Activated CD4-positive, alpha-beta T cell treated with anti-CD3 and anti-CD28 coated beads, Interleukin-2, amount 10 ng/mL, durations not matched to agents 7 days and 5 days (primary cell): ENCODE results near the gene RUNX3. TPM values are rescaled to one million over a fixed set of nuclear protein-coding genes. Genes with fewer than 3 reads are reported as not detected.

Experiments
- CTCF ChIA-PET: fragments of 350-600 bp; sonication (Branson Sonifier 250); formaldehyde crosslinking; loops from one replicate; lab custom pipeline; 2021; ENCODE audit warnings: antibody characterized with exemption; lab: Charles Lee
- POLR2A ChIA-PET: fragments of 350-600 bp; sonication (Branson Sonifier 250); formaldehyde crosslinking; loops from one replicate; lab custom pipeline; 2021; ENCODE audit warnings: antibody characterized with exemption; lab: Charles Lee
- DNase-seq: peaks from one replicate; pipeline ENCODE4 v3.0.0-alpha.2; 2020
- H3K27ac Mint-ChIP-seq: one replicate; pipeline ENCODE4 v1.8.0; 2021; ENCODE audit warnings: mild to moderate bottlenecking, moderate library complexity, mixed read lengths
- H3K27me3 Mint-ChIP-seq: one replicate; pipeline ENCODE4 v1.8.0; 2021; ENCODE audit warnings: mixed read lengths
- H3K36me3 Mint-ChIP-seq: one replicate; pipeline ENCODE4 v1.8.0; 2021; ENCODE audit warnings: low read depth, mixed read lengths
- H3K4me1 Mint-ChIP-seq: one replicate; pipeline ENCODE4 v1.8.0; 2021; ENCODE audit warnings: mixed read lengths
- H3K4me3 Mint-ChIP-seq: one replicate; pipeline ENCODE4 v1.8.0; 2021; ENCODE audit warnings: mild to moderate bottlenecking, moderate library complexity, mixed read lengths
- H3K9me3 Mint-ChIP-seq: one replicate; pipeline ENCODE4 v1.8.0; 2021; ENCODE audit warnings: mixed read lengths
- total RNA-seq, 2 experiments: library from RNA; stranded (reverse); gene quantifications; one replicate each; pipeline ENCODE4 v1.2.3, GENCODE V29; 2021

Gene RUNX3
- total RNA-seq, 2 experiments from 2014 or later: 108 to 125 TPM

DNA sequence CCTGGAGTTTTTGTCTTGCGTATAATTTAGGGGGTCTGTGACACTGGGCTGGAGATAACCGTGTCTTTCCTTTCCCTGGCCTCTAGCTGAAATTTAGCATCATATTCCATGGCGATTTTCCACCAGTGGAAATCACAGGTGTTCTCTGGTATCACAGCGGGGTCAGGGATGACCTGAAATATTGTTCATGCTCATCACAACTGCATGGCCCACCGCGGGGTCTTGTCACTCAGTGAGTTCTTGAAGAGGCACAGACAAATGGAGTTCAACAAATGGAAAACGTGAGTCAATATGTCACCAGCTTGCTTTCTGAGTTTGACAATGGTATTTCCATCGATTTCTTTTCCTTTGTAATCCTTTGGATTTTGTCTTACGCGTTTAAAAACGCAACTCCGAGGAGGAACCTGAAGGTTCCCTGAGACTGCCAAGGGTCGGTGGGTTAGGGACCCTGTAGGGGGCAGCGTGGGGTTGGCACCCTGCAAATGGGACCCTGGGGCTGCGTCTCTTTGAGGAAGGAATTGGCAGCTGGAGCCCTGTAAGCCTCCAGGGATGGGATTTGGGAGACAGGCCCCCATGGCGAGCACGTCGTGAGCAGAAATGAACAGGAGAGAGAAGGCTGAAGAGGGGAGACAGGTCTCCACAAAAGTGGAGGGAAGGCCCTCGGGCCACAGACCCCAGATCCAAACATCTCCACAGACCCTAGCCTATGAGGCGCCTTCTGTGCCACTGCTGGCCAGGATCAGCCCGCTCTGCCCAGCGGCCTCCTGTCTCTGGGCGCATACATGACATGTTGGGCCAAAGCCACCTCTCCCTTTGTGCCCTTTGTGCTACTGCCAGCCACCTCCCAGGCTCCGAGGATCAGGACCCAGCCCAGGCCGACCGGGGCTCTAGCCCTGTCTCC lies 32.1 kb upstream of the RUNX3 start:
- H3K27ac Mint-ChIP-seq: peak overlapping the region; percentile 92
- H3K27me3 Mint-ChIP-seq: no peaks in the 10 kb centered on the region
- H3K9me3 Mint-ChIP-seq: no peaks in the 10 kb centered on the region
- ChIA-PET POLR2A (interaction anchor here (1.2 kb wide), 1 partner anchor 80 kb away, joined by 3 read pairs; no protein-coding TSS in a partner anchor), CTCF (interaction anchor here (0.8 to 3.6 kb wide), 5 partner anchors 13 to 75 kb away, joined by 3 to 27 read pairs (median 3); no protein-coding TSS in a partner anchor)
- H3K4me1 Mint-ChIP-seq: peaks cover 80% of the 10 kb centered on the region
- DNase-seq: peak; percentile 26
- peak overlapping the region; percentile 92 for H3K4me3 Mint-ChIP-seq
- peaks cover 50% of the 10 kb centered on the region for H3K36me3 Mint-ChIP-seq

DNA sequence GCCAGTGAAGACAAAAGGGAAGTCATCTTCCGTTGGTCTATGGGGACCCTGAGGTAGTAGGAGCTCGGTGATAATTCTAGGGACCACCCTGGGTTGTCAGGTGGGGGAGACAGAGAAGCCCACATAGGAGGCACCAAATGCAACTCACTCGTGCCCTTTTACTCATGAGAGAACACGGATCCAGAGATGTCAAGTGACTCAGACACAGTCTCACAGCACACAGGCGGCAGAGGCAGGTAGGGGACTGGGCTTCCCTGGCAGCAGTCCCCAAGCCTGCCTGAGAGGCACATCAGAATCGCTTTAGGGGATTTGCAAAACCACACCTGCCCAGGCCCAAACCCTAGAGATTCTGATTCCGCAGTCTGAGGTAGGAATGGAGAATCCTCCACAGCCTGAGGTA lies 31.3 kb upstream of the RUNX3 start:
- H3K4me3 Mint-ChIP-seq: peak overlapping the region; percentile 92

DNA sequence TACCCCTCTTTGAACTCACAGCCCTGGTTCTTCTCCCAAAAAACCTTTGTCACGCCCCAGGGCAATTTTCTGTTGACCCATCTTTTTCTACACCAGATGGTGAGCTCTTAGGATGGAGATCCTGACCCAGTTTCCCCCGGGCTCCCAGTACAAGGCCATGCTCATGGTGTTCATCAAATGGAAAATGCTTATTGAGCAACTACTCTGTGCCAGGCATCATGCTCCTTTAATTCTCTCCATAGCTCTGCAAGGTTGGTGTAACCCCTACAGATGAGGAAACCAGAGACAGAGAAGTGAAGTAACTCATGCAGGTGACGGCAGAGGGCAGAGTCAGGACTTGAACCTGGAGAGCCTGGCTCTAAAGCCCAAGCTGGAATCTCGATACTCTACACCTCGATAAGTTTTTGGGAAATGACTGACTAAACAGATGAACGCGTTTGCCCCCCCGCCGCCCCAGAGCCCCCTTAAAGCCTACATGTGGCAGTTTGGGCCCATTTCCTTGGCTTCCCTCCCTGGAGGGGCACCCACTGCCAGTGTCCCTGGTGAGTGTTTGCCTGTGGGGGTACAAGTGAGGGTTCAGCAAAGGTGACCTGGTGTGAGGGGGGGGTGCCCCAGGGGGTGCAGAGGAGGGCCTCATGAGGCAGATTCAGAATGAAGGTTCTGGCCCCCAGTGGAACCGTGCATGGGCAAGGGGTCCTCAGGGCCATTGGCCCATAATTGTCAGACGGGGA lies 30.2 kb upstream of the RUNX3 start:
- peaks cover 80% of the 10 kb centered on the region for H3K4me1 Mint-ChIP-seq

More for the DNA sequence above, 31.3 kb upstream of the RUNX3 start:
- Mint-ChIP-seq H3K27me3 (no peaks in the 10 kb centered on the region), H3K4me1 (peaks cover 80% of the 10 kb centered on the region), H3K9me3 (no peaks in the 10 kb centered on the region), H3K36me3 (peaks cover 55% of the 10 kb centered on the region), H3K27ac (peak overlapping the region; percentile 76)
- CTCF ChIA-PET: interaction anchor here (0.9 to 1.4 kb wide), 4 partner anchors 10 to 76 kb away, joined by 3 read pairs; no protein-coding TSS in a partner anchor
- POLR2A ChIA-PET: no interaction called here
- no peak for DNase-seq

DNA sequence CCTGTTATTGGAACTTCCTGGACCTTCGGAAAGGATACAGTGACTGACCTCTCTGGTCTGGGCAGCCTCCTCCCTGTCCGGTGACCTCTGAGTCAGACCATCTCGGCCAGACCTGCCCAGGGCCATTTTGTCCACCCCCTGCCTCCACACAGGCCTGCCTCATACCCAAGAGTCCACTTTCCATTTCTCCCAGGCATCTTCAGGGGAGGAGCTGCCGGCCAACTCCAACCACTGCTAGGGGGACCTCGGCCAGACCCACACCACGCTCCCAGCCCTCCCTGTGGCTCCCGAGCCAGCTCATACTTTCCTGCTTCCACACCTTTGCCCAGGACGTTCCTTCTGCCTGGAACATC lies 29.5 kb upstream of the RUNX3 start:
- Mint-ChIP-seq H3K4me3 (peak overlapping the region; percentile 42), H3K9me3 (no peaks in the 10 kb centered on the region), H3K4me1 (peaks cover 84% of the 10 kb centered on the region), H3K27ac (peak overlapping the region; percentile 77), H3K36me3 (peaks cover 67% of the 10 kb centered on the region), H3K27me3 (no peaks in the 10 kb centered on the region)
- ChIA-PET CTCF (interaction anchor here (0.9 to 1.2 kb wide), 3 partner anchors 12 to 78 kb away, joined by 3 read pairs; no protein-coding TSS in a partner anchor), POLR2A (interaction anchor here (0.5 kb wide), 1 partner anchor 37 kb away, joined by 3 read pairs; no protein-coding TSS in a partner anchor)
- DNase-seq: no peak

More for the DNA sequence above, 30.2 kb upstream of the RUNX3 start:
- H3K4me3 Mint-ChIP-seq: peak overlapping the region; percentile 42
- H3K36me3 Mint-ChIP-seq: peaks cover 61% of the 10 kb centered on the region
- POLR2A ChIA-PET: interaction anchor here (0.5 kb wide), 1 partner anchor 36 kb away, joined by 3 read pairs; no protein-coding TSS in a partner anchor
- H3K27me3 Mint-ChIP-seq: no peaks in the 10 kb centered on the region
- no peaks in the 10 kb centered on the region for H3K9me3 Mint-ChIP-seq
- CTCF ChIA-PET: interaction anchor here (0.6 to 1.2 kb wide), 3 partner anchors 11 to 459 kb away, joined by 3 read pairs; no protein-coding TSS in a partner anchor
- peak overlapping the region; percentile 77 for H3K27ac Mint-ChIP-seq
- DNase-seq: no peak

DNA sequence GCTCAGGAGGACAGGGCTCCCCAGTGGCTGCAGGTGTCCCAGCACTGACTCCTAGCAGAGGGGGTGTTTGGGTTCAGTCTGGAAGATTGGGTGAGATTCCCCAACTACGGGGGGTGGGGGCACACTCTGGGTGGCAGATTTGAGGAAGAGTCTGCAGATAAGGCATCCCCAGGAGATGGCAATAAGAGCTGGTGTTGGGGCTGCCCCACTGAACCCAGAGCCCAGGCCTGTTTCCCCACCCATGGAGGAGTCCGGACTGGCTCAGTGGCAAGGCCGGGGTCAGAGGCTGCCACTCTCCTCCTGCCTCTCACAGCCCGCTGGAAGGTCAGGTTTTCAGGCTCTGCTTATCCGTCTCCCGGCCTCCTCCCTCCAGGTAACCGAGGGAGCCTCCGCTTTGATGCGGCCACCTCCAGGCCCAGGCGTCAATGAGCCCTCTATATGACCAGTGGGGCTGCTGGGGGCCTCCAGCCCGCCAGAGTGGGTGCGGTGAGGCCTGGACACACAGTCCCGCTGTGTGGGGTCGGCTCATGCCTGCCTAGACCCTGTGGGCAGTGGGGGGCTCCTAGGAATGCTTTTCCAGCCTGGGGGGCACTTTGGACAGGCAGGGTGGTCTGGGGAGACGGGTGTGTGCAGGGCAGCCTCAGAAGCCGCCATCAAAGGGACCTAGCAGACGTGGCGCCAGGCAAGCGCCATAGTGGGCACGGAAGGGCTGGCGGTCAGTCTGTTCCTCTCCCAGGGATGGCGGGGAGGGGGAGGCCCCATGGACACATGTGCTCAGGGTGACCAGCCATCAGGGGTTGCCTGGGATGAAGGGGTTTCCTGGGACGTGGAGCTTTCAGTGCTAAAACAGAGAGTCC lies 28.9 kb upstream of the RUNX3 start:
- ChIA-PET CTCF (interaction anchor here (0.9 to 1.2 kb wide), 4 partner anchors 12 to 78 kb away, joined by 3 read pairs; no protein-coding TSS in a partner anchor), POLR2A (no interaction called here)
- DNase-seq: no peak
- H3K4me3 Mint-ChIP-seq: peak overlapping the region; percentile 48
- H3K27me3 Mint-ChIP-seq: no peaks in the 10 kb centered on the region
- H3K36me3 Mint-ChIP-seq: peaks cover 74% of the 10 kb centered on the region
- no peaks in the 10 kb centered on the region for H3K9me3 Mint-ChIP-seq
- H3K4me1 Mint-ChIP-seq: peaks cover 90% of the 10 kb centered on the region
- peak overlapping the region; percentile 68 for H3K27ac Mint-ChIP-seq

DNA sequence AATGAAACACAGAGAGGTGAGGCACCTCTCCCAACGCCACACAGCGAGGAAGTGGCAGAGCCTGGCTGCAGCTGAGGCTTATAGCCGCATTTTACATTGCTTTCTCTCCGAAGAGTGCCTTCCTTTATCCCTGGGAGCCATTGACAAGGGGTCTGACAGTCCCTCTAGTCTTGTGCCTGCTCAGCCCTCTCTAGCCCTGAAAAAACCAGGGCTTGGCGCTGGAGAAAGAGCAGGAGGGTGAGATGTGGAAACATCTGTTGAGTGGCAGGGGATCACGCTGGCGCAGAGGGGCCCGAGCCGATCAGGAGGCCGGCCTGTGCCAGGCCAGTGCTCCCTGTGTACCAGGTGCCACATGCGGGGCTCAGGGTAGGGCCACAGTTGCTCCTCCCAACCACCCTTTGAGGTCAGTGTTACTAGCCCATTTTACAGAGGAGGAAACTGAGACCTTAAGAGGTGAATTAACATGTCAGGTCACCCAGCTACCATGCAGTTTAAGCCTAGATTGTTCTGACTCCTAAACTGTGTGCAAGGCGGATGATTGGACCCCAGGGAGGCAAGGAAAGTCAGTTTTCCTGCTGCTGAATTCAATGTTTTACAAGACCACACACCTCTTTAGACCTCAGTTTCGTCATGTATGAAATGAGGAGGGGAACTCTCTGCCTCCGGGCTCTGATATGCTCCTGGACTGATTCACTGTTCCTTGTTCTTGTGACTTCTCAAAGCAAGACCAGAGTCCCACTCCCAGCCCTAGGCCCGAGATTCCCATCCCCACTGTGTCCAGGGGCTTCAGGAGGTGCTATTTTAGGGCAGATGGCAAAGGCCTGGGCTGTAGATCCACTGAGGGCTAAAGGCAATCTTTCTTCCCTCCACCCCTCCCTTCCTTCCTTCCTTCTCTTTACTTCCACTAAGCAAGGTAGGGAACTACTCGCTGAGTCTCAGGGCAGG lies 28.0 kb upstream of the RUNX3 start:
- Mint-ChIP-seq H3K4me1 (peaks cover 94% of the 10 kb centered on the region), H3K4me3 (peak overlapping the region; percentile 48)
- POLR2A ChIA-PET: no interaction called here

DNA sequence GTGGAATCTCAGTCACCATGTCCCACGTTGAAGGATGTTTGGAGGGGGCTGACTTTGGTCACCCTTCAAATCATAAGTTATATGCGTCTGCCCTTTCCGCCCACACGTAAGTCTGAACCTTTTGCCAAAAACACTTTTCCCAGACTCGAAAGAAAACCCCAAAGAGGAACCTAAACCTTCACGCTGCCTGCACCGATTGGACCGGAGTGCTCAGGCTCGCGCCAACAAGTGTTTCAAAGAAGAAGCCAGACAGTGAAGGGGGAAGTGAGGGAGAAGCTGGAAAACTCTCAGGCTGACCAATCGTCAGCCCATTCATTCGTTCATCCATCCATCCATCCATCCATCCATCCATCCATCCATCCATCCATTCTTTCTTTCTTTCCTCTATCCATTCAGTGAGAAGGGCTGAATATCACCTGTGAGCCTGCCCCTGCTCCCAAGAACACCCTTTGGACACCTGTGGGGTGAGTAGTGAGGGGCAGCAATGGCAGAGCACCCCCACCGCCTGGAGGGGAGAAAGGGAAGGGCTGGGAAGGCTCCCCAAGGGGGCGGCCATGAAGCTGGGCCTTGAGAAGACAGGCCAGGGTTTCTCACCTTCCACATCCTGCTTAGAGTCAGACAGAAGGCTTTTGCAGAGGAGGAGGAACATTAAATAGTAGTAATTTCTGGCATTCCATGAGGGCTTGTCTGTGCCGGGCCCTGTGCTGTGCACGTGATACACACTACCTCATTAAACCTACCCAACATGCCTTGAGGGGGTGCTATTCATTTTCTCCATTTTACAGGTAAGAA lies 27.1 kb upstream of the RUNX3 start:
- Mint-ChIP-seq H3K27me3 (no peaks in the 10 kb centered on the region), H3K4me3 (peak overlapping the region; percentile 48), H3K36me3 (peaks cover 64% of the 10 kb centered on the region), H3K27ac (peak overlapping the region; percentile 68), H3K4me1 (peaks cover 97% of the 10 kb centered on the region), H3K9me3 (no peaks in the 10 kb centered on the region)
- ChIA-PET POLR2A (no interaction called here), CTCF (interaction anchor here (1.1 to 4.8 kb wide), 3 partner anchors 7 to 80 kb away, joined by 3 to 20 read pairs (median 3); no protein-coding TSS in a partner anchor)
- no peak for DNase-seq

More for the DNA sequence above, 28.0 kb upstream of the RUNX3 start:
- H3K27me3 Mint-ChIP-seq: no peaks in the 10 kb centered on the region
- no peaks in the 10 kb centered on the region for H3K9me3 Mint-ChIP-seq
- CTCF ChIA-PET: interaction anchor here (0.9 to 1.3 kb wide), 4 partner anchors 9 to 80 kb away, joined by 3 read pairs; no protein-coding TSS in a partner anchor
- no peak for DNase-seq
- H3K27ac Mint-ChIP-seq: peak overlapping the region; percentile 68
- peaks cover 68% of the 10 kb centered on the region for H3K36me3 Mint-ChIP-seq

DNA sequence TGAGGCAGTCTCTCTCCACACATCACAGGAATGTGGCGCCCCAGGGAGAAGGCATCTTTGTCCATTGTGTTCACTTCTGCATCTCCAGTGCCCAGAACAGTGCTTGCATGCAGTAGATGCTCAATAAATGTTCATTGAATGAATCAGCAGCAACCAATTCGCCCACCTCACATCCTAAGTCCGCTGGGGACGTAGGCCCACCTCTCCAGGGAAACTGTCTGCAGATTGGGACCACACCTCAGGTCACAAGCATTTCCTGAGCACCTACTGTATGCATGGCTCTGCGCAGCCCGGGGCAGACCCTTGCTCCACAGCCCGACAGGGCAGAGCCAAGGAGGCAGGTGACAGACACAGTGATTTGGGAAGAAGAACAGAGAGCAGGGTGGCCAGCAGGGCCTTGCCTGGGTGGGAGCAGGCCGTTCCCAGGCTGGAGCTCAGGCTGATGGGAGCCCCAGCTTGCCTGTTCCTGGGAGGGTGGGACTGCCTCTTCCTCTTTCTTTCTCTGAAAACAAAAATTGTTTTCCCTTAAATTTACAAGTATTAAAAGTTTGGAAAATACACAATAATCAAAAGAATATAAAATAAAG lies 25.8 kb upstream of the RUNX3 start:
- ChIA-PET CTCF (interaction anchor here (0.8 to 4.8 kb wide), 4 partner anchors 8 to 82 kb away, joined by 3 to 20 read pairs (median 6); no protein-coding TSS in a partner anchor), POLR2A (no interaction called here)
- Mint-ChIP-seq H3K4me1 (peaks cover 97% of the 10 kb centered on the region), H3K27ac (peak overlapping the region; percentile 93), H3K9me3 (no peaks in the 10 kb centered on the region), H3K27me3 (no peaks in the 10 kb centered on the region), H3K36me3 (peaks cover 60% of the 10 kb centered on the region), H3K4me3 (peak overlapping the region; percentile 11)
- DNase-seq: no peak

DNA sequence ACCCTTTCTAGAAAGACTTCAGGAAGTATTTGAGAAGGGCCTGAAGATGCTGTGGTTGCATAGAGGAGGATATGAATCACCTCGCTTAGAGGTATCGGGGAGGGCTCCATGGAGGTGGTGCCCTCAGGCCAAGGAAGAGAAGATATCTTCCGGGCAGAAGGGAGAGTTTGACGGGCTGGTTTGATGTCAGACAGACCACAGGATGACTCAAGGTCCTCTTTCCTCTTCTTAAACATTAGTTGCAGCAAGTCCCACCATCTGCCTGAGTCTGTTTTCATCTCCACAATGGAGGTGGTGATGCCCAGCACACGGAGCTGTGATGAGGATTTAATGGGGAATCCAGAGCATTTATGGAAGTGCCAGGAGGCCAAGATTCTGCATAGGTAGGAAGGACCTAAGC lies 25.1 kb upstream of the RUNX3 start:
- CTCF ChIA-PET: interaction anchor here (0.5 to 4.8 kb wide), 5 partner anchors 9 to 160 kb away, joined by 3 to 20 read pairs (median 3); no protein-coding TSS in a partner anchor
- Mint-ChIP-seq H3K9me3 (no peaks in the 10 kb centered on the region), H3K4me3 (peak overlapping the region; percentile 63), H3K36me3 (peaks cover 58% of the 10 kb centered on the region), H3K27me3 (no peaks in the 10 kb centered on the region), H3K27ac (peak overlapping the region; percentile 93), H3K4me1 (peaks cover 97% of the 10 kb centered on the region)
- POLR2A ChIA-PET: no interaction called here
- peak; percentile 79 for DNase-seq

DNA sequence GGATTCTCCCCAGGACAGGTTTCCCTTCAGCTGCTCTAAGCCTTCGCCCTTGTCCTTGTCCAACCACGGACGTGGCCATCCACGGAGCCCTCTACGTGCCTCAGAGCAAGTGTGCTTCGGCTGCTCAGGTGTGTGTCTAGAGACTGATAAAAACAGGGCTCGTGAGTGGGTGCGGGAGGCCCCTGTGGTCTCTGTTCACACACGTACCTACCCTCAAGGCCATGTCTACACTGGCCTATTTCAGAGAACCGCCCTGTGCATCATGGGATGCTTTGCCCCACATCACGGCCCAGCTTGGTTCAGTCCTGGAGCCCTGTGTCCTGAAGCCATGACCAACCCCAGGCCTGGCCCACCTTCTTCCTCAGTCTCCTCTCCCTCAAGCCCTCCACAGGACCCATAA lies 24.6 kb upstream of the RUNX3 start:
- peak overlapping the region; percentile 63 for H3K4me3 Mint-ChIP-seq
- no peak for DNase-seq
- peaks cover 56% of the 10 kb centered on the region for H3K36me3 Mint-ChIP-seq
- CTCF ChIA-PET: interaction anchor here (0.5 to 4.8 kb wide), 4 partner anchors 10 to 159 kb away, joined by 3 to 20 read pairs (median 8); no protein-coding TSS in a partner anchor
- POLR2A ChIA-PET: interaction anchor here (0.6 kb wide), 1 partner anchor 83 kb away, joined by 3 read pairs; no protein-coding TSS in a partner anchor
- H3K9me3 Mint-ChIP-seq: no peaks in the 10 kb centered on the region
- H3K27me3 Mint-ChIP-seq: no peaks in the 10 kb centered on the region
- peak overlapping the region; percentile 93 for H3K27ac Mint-ChIP-seq
- H3K4me1 Mint-ChIP-seq: peaks cover 96% of the 10 kb centered on the region
